CD4-positive, alpha-beta memory T cell (primary cell): Measurements from ENCODE around the gene SCCPDH. TPM values are rescaled to one million over a fixed set of nuclear protein-coding genes. Genes with fewer than 3 reads are reported as not detected.

ENCODE experiments used
- CTCF ChIA-PET: fragments of 350-600 bp; sonication (Branson Sonifier 250); formaldehyde crosslinking; loops from one replicate; lab custom pipeline; 2021; ENCODE audit warnings: inconsistent platforms; ENCODE audit not compliant: partially characterized antibody; lab: Charles Lee
- POLR2A ChIA-PET: fragments of 350-600 bp; sonication (Branson Sonifier 250); formaldehyde crosslinking; loops from one replicate; lab custom pipeline; 2021; ENCODE audit not compliant: partially characterized antibody; lab: Charles Lee
- DNase-seq, 5 donors: peaks; one replicate each; pipeline versions ENCODE4 v3.0.0 to v3.0.0-alpha.2; 2020 to 2022; ENCODE audit warnings: mixed read lengths in 1 of 5
- H3K27ac ChIP-seq: one replicate; pipeline ENCODE4 v1.7.0; 2013; ENCODE audit warnings: low read depth, low read length
- H3K27me3 ChIP-seq: 2 replicates; pipeline ENCODE4 v1.7.0; 2013; ENCODE audit warnings: mild to moderate bottlenecking, low read length, moderate library complexity; ENCODE audit not compliant: insufficient read depth
- H3K36me3 ChIP-seq: 2 replicates; pipeline ENCODE4 v1.7.0; 2013; ENCODE audit warnings: mild to moderate bottlenecking, low read length, moderate library complexity; ENCODE audit not compliant: insufficient read depth
- H3K4me1 ChIP-seq: 2 replicates; pipeline ENCODE4 v1.7.0; 2013; ENCODE audit warnings: mild to moderate bottlenecking, low read length, moderate library complexity; ENCODE audit not compliant: insufficient read depth
- H3K4me3 ChIP-seq, 2 donors: one replicate each; pipeline ENCODE4 v1.7.0; 2013; ENCODE audit warnings: low read length in 2 of 2, mild to moderate bottlenecking in 1 of 2
- H3K9me3 ChIP-seq, 2 donors: one replicate each; pipeline ENCODE4 v1.7.0; 2013; ENCODE audit warnings: low read length in 2 of 2, control low read depth in 1 of 2; ENCODE audit not compliant: control insufficient read depth in 1 of 2
- H3K27ac Mint-ChIP-seq, 7 donors: one replicate each; pipeline ENCODE4 v1.8.0; 2020 to 2021; ENCODE audit warnings: mixed read lengths in 7 of 7, mild to moderate bottlenecking in 6 of 7, inconsistent platforms in 3 of 7, moderate library complexity in 3 of 7
- H3K27me3 Mint-ChIP-seq, 2 donors: one replicate each; pipeline ENCODE4 v1.8.0; 2020 to 2021; ENCODE audit warnings: mixed read lengths in 2 of 2
- H3K36me3 Mint-ChIP-seq, 2 donors: one replicate each; pipeline ENCODE4 v1.8.0; 2020 to 2021; ENCODE audit warnings: mixed read lengths in 2 of 2, inconsistent platforms in 1 of 2, mild to moderate bottlenecking in 1 of 2
- H3K4me1 Mint-ChIP-seq, 4 donors: one replicate each; pipeline ENCODE4 v1.8.0; 2020 to 2021; ENCODE audit warnings: mixed read lengths in 4 of 4, mild to moderate bottlenecking in 1 of 4
- H3K4me3 Mint-ChIP-seq, 8 donors: one replicate each; pipeline ENCODE4 v1.8.0; 2020 to 2021; ENCODE audit warnings: mixed read lengths in 8 of 8, mild to moderate bottlenecking in 7 of 8, moderate library complexity in 6 of 8, inconsistent platforms in 3 of 8
- H3K9me3 Mint-ChIP-seq, 8 donors: one replicate each; pipeline ENCODE4 v1.8.0; 2020 to 2021; ENCODE audit warnings: mixed read lengths in 8 of 8, mild to moderate bottlenecking in 5 of 8, inconsistent platforms in 3 of 8, moderate library complexity in 1 of 8
- intact Hi-C: fragments of 100-400 bp; cut with micrococcal nuclease; formaldehyde crosslinking; loops from one replicate; pipeline ENCODE4 v1.15.1; 2023
- polyA plus RNA-seq, 2 donors: library from polyadenylated mRNA; unstranded; fragments of 300-500 nt; fragmentation: Illumina TruSeq; gene quantifications; one replicate each; pipeline ENCODE4 v1.2.3, GENCODE V29; 2021
- total RNA-seq, 2 experiments: library from RNA; stranded (reverse); gene quantifications; one replicate each; pipeline ENCODE4 v1.2.3, GENCODE V29; 2021

SCCPDH gene
- total and polyA plus RNA-seq, 4 experiments from 2014 or later = 2.4 to 4.8 (median 3.2) TPM

- H3K9me3 ChIP-seq = no peaks in the 10 kb centered on the region
- CTCF ChIA-PET = no interaction called here
- no peak overlapping the region for H3K27ac ChIP-seq
- H3K4me3 ChIP-seq = no peak overlapping the region
- no peak for DNase-seq
- Mint-ChIP-seq H3K27me3 (no peaks in the 10 kb centered on the region), H3K27ac (no peak overlapping the region), H3K36me3 (peaks cover 0 to 4% of the 10 kb centered on the region in 2 donors), H3K9me3 (no peaks in the 10 kb centered on the region), H3K4me3 (no peak overlapping the region), H3K4me1 (peaks cover 0 to 6% (median 5%) of the 10 kb centered on the region in 4 donors)
- intact Hi-C loops = no loop called here
- no peaks in the 10 kb centered on the region for H3K36me3 ChIP-seq
- no peaks in the 10 kb centered on the region for H3K27me3 ChIP-seq
- POLR2A ChIA-PET = no interaction called here
- H3K4me1 ChIP-seq = no peaks in the 10 kb centered on the region
Measured at GRCh38 chr1:246773213-246773641, 49.0 kb downstream of the SCCPDH start.

- no peaks in the 10 kb centered on the region for H3K27me3 Mint-ChIP-seq
- intact Hi-C loops = no loop called here
- H3K9me3 Mint-ChIP-seq = peaks cover 0 to under 1% (median 0%) of the 10 kb centered on the region in 8 donors
- H3K4me1 Mint-ChIP-seq = peaks cover 0 to 6% (median 5%) of the 10 kb centered on the region in 4 donors
- POLR2A ChIA-PET = no interaction called here
- H3K36me3 ChIP-seq = no peaks in the 10 kb centered on the region
- H3K27ac Mint-ChIP-seq = no peak overlapping the region
- no peaks in the 10 kb centered on the region for H3K4me1 ChIP-seq
- CTCF ChIA-PET = no interaction called here
- H3K36me3 Mint-ChIP-seq = peaks cover 0 to 4% of the 10 kb centered on the region in 2 donors
- no peak for DNase-seq
- no peaks in the 10 kb centered on the region for H3K9me3 ChIP-seq
- no peaks in the 10 kb centered on the region for H3K27me3 ChIP-seq
- no peak overlapping the region for H3K4me3 ChIP-seq
- no peak overlapping the region for H3K27ac ChIP-seq
- no peak overlapping the region for H3K4me3 Mint-ChIP-seq
Measured at GRCh38 chr1:246775531-246776385, 51.5 kb downstream of the SCCPDH start.

GRCh38 chr1:246776923-246777322 is 52.7 kb downstream of the SCCPDH start:
- Histone ChIP-seq H3K27ac (no peak overlapping the region), H3K4me3 (no peak overlapping the region), H3K4me1 (no peaks in the 10 kb centered on the region), H3K36me3 (no peaks in the 10 kb centered on the region), H3K9me3 (no peaks in the 10 kb centered on the region), H3K27me3 (no peaks in the 10 kb centered on the region)
- Mint-ChIP-seq H3K4me1 (peaks cover 0 to 6% (median 5%) of the 10 kb centered on the region in 4 donors), H3K36me3 (no peaks in the 10 kb centered on the region), H3K27me3 (no peaks in the 10 kb centered on the region), H3K27ac (no peak overlapping the region), H3K9me3 (peaks cover 0 to 2% (median 0%) of the 10 kb centered on the region in 8 donors), H3K4me3 (no peak overlapping the region)
- CTCF ChIA-PET = no interaction called here
- intact Hi-C loops = no loop called here
- no peak for DNase-seq
- POLR2A ChIA-PET = no interaction called here

- H3K9me3 Mint-ChIP-seq = peaks cover 0 to 2% (median 0%) of the 10 kb centered on the region in 8 donors
- H3K4me1 ChIP-seq = no peaks in the 10 kb centered on the region
- H3K36me3 ChIP-seq = no peaks in the 10 kb centered on the region
- H3K27ac ChIP-seq = no peak overlapping the region
- no peak overlapping the region for H3K27ac Mint-ChIP-seq
- no peak overlapping the region for H3K4me3 Mint-ChIP-seq
- H3K4me1 Mint-ChIP-seq = peaks cover 0 to 3% (median 0%) of the 10 kb centered on the region in 4 donors
- CTCF ChIA-PET = no interaction called here
- no peaks in the 10 kb centered on the region for H3K27me3 ChIP-seq
- POLR2A ChIA-PET = no interaction called here
- H3K27me3 Mint-ChIP-seq = no peaks in the 10 kb centered on the region
- H3K4me3 ChIP-seq = no peak overlapping the region
- no peaks in the 10 kb centered on the region for H3K9me3 ChIP-seq
- no peaks in the 10 kb centered on the region for H3K36me3 Mint-ChIP-seq
- intact Hi-C loops = no loop called here
- DNase-seq = no peak
Measured at GRCh38 chr1:246778663-246779062, 54.5 kb downstream of the SCCPDH start.

- Mint-ChIP-seq H3K27ac (no peak overlapping the region), H3K27me3 (no peaks in the 10 kb centered on the region), H3K4me3 (no peak overlapping the region), H3K4me1 (peaks cover 0 to 3% (median 2%) of the 10 kb centered on the region in 4 donors), H3K36me3 (no peaks in the 10 kb centered on the region), H3K9me3 (peaks cover 0 to 2% (median 0%) of the 10 kb centered on the region in 8 donors)
- CTCF ChIA-PET = no interaction called here
- Histone ChIP-seq H3K9me3 (no peaks in the 10 kb centered on the region), H3K4me1 (no peaks in the 10 kb centered on the region), H3K27me3 (no peaks in the 10 kb centered on the region), H3K27ac (no peak overlapping the region), H3K36me3 (no peaks in the 10 kb centered on the region), H3K4me3 (no peak overlapping the region)
- DNase-seq = no peak
- POLR2A ChIA-PET = no interaction called here
- intact Hi-C loops = no loop called here
Measured at GRCh38 chr1:246779561-246780175, 55.5 kb downstream of the SCCPDH start.

- Histone ChIP-seq H3K4me1 (no peaks in the 10 kb centered on the region), H3K36me3 (no peaks in the 10 kb centered on the region), H3K9me3 (no peaks in the 10 kb centered on the region), H3K27ac (no peak overlapping the region), H3K27me3 (no peaks in the 10 kb centered on the region), H3K4me3 (no peak overlapping the region)
- Mint-ChIP-seq H3K4me3 (no peak overlapping the region), H3K27me3 (no peaks in the 10 kb centered on the region), H3K4me1 (peaks cover 0 to 8% (median 7%) of the 10 kb centered on the region in 4 donors), H3K36me3 (no peaks in the 10 kb centered on the region), H3K9me3 (peaks cover 0 to 2% (median 0%) of the 10 kb centered on the region in 8 donors), H3K27ac (no peak overlapping the region)
- ChIA-PET CTCF (no interaction called here), POLR2A (no interaction called here)
- DNase-seq = no peak
- intact Hi-C loops = no loop called here
Measured at GRCh38 chr1:246780264-246780663, 56.1 kb downstream of the SCCPDH start.

GRCh38 chr1:246781212-246781611 is 57.0 kb downstream of the SCCPDH start:
- H3K36me3 Mint-ChIP-seq = no peaks in the 10 kb centered on the region
- no peaks in the 10 kb centered on the region for H3K36me3 ChIP-seq
- H3K4me1 Mint-ChIP-seq = peaks cover 0 to 9% (median 7%) of the 10 kb centered on the region in 4 donors
- no peak for DNase-seq
- ChIA-PET CTCF (no interaction called here), POLR2A (no interaction called here)
- no peaks in the 10 kb centered on the region for H3K4me1 ChIP-seq
- H3K4me3 ChIP-seq = no peak overlapping the region
- no peak overlapping the region for H3K27ac ChIP-seq
- H3K4me3 Mint-ChIP-seq = no peak overlapping the region
- H3K27me3 Mint-ChIP-seq = no peaks in the 10 kb centered on the region
- no peaks in the 10 kb centered on the region for H3K9me3 ChIP-seq
- no peaks in the 10 kb centered on the region for H3K27me3 ChIP-seq
- no peak overlapping the region for H3K27ac Mint-ChIP-seq
- peaks cover 0 to 5% (median 0%) of the 10 kb centered on the region in 8 donors for H3K9me3 Mint-ChIP-seq
- intact Hi-C loops = no loop called here
